SHP77 treated with DMSO at 0.1 percent for 48 hours (cell line): ENCODE data around the gene POLN.
"Not testable (repeated sequence)": the region's sequence is repeated elsewhere in the genome, so short reads cannot be mapped to it uniquely, and the experiment has no call there.

ENCODE experiments used
- DNase-seq: peaks from one replicate; lab custom pipeline; 2025; lab: John Stamatoyannopoulos, UW

POLN gene

DNA sequence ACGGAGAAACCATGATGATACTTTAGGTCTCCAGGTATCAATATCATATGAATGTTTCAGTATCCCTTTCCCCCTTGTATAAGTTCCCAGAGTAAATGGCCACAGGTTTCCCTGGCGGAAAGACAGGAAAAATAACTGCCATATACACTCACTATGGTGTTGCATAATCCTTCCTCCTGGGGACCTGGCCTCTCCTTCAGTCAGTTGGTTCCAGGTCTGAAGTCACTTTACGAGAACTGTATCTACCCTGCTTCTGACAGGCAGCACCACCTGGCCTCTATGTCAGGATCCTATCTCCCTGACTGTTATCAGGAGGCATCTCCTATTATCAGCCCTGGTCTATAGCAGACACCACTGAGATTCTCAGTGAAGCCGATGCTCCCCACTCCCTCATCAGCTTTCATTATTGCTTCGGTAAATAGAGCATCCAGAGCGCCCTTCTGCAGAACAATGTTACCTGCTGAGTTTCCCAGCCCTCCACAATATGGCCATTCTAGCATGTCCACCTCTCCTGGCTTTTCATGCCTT, 22.6 kb downstream of the POLN start:
- DNase-seq = no peak

DNA sequence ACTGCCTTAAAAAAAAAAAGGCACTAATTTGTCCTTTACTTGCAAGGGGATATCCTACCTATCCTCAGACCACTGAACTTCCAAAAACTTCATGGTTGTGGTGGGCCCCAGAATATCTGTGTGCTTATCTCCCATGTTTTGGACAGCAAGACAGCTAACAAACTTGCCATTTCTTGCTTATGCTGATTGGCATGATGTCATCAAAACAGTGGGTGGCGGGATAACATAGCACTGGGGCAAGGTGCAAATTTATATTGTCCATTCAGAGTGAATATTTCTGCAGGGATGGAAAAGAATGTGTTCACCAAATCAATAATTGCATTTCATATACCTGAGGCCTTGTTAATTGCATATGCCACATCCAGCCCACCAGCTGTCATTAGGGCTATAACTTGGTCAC, 23.5 kb downstream of the POLN start:
- DNase-seq = no peak

DNA sequence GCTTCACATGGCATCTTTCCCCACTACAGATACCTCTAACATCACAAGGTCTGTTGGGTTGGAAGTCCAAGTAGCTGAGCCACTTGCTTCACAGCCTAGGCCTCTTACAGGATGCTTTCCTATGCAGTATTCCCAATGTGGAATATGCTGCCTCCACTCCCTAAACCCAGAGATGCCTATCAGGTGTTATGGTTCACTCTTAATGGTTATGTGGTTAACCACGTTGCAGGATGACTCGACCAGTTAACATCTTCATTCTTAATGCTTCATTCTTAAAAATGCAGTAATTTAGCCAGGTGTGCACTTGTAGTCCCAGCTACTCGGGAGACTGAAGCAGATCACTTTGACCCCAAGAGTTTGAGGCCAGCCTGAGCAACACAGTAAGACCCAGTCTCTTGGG, 24.2 kb downstream of the POLN start:
- DNase-seq = no peak

DNA sequence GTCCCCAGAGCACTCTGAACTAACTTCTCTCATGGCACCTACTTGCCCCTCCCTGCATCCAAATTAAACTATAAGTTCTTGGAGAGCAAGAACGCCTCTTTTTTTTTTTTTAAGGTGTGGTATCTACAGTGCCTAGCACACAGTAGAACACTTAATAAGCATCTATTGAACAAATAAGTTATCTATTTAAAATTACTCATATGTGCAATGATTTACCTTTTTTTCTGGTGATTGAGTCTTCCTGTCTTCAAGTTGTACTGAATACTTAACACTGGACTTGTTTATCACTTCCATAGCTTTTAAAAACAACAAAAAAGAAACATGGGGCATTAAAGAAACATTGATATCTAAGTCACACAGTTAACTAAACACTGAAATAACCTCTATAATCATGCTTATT, 29.1 kb downstream of the POLN start:
- no peak for DNase-seq

DNA sequence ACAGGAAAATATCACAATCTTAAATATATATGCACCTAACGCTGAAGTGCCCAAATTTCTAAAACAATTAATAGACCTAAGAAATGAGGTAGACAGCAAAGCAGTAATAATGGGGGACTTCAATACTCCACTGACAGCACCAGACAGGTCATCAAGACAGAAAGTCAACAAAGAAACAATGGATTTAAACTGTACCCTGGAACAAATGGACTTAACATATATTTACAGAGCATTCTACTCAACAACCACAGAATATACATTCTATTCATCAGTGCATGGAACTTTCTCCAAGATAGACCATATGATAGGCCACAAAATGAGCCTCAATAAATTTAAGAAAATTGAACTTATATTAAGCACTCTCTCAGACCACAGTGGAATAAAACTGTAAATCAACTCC, 39.1 kb downstream of the POLN start:
- not testable (repeated sequence) for DNase-seq

DNA sequence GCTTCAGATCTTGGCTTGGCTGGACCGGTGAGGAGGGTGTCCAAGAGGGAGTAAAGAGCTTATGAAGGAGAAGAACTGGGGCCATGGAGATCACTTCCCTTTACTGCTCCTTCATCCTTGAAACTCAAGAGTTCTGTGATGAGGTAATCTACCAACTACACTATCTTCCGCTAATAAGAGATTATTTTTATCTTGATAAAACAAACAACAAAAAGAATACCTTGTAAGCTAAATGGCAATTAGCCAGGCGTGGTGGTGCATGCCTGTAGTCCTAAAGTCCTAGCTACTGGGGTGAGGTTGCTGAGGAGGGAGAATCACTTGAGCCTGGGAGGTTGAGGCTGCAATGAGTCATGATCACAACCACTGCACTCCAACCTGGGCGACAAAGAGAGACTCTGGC, 47.4 kb downstream of the POLN start:
- DNase-seq = no peak

DNA sequence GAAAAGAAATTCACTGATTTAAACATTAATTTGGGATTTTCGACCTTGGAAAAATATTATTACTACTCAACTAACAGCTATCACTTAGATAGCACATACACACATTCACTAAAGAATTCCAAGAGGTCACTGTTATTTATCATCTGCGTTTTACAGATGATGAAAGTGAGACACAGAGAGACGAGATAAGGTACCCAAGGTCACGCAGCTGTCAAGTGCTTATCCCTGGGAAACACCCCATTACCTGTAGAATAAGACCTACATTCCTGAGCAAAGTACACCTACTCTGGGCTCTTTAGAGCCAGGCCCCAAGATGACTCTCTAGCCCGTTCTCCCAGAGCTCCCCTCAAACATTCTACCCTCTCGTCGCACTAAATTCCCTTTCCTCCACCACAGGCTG, 48.6 kb downstream of the POLN start:
- DNase-seq = no peak

DNA sequence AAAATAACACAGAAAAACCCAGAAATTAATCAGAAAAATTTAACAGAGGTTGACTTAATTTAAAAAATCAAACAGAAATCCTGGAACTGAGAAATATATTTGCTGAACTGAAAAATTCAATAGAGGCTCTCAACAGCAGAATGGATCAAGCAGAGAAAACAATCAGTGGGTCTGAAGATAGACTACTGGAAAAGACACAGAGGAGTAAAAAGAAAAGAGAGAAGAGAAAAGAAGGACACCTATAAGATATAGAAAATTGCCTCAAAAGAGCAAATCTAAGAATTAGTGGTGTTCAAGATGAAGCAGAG, 55.1 kb downstream of the POLN start:
- no peak for DNase-seq

DNA sequence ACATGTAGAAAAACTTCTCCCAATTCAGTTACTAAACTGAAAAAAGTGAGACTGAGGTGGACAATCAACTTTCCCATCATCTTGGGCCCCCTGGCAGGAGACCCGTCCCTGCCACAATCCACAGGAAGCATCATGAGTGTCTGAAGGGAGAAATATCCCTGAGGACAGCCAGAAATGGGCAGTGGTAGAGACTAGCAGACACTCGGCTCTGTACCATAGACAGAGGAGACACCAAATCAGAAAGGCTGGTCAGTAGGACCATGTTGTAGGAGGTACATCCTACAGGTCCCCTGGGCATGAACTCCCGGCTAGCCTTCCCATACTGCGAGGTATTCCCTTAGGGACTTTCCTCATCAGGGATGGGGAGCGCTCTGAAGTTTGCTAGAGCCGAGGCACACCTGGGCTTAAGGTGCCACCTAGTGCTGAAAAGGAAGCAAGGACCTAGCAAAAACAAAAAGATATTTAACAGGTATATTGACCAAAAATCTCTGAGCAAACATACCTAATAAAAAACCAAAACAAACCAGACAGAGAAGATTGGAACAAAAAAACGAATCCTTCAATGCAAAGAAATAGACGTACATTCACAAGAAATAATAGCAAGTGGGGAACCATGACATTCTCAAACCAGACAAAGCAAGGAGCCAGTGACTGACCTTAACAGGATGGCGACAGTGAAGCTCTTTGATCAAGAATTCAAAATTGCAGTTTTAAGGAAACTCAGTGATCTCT, 55.6 kb downstream of the POLN start:
- DNase-seq = peak; percentile 12

DNA sequence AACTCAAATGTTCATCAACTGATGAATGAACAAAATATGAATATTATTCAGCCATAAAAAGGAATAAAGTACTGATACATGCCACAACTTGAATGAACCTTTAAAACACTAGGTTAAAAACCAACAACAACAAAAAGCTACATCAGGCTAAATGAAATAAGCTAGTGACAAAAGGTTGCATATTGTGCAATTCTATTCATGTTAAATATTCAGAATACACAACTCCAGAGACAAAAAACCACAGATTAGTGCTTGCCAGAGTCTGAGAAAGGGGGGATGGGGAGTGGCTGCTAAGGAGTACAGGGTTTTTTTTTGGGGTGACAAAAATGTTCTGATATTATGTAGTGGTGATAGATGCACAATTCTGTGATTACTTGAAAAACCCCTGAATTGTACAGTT, 58.5 kb downstream of the POLN start:
- no peak for DNase-seq

DNA sequence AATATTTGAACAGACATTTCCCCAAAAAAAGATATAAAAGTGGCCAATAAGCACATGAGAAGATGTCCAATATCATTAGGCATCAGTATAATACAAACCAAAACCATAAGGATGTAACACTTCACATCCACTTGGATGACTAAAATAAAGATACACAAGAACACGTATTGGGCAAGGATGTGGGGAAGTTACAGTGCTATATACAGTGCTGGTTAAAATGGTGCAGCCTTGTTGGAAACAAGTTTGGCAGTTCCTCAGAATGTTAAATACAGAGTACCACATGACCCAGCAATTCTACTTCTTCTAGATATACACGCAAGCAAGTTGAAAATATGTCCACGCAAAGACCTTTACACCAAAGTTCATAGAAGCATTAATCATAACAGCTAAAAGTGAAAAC, 58.9 kb downstream of the POLN start:
- DNase-seq = no peak

DNA sequence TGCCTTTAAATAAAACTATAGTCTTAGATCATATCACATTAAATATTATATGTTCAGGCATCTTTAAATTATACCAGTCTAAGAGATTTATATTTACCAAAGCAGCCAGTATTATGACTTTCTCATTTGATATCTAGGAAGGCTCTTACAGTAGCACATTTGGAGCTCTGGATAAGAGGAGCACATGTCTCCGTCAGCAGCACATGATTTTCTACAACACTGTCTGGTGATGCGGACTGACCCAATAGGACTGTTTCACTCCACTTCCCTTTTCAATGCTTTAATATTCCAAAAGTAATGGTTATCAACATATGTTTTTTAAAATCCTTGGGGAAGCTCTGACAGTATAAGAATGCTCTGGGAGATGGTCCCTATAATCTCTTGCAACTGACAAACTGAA, 61.5 kb downstream of the POLN start:
- no peak for DNase-seq

DNA sequence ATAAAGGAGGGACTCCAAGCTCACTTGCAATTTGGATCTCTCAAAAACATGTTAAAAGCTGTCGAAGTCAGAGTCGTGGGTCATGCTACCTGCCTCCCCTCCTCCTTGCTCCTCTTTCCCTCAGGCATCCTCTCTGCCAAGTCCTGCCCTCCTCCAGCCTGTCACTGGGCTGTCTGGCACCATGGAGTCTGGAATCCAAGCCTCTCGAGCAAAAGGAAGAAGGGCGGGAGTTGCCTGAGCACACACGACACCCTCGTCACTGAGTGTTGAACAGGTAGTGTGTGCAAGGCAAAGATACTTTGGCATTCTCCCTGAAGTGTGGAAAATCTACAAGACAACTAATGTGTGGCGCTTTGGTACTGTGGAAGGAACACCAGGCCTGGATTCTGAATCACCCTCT, 62.2 kb downstream of the POLN start:
- no peak for DNase-seq

DNA sequence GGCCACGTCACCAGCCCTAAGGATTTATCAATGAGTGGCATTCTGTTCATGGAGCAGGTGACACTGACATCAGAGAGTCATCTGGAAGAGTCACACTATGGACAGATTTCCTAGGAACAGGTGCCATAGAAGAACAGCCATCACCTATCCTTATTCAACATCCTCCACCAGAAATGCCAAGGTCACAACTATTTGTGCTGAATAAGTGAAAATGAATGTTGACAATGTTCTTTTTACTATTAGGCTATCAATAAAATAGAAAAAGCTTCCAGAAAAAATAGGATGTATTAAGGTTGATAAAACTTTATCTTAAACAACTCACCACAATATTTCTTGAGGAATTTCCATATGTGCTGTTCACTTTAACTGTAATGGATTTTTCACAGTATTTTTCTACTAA, 62.9 kb downstream of the POLN start:
- no peak for DNase-seq

DNA sequence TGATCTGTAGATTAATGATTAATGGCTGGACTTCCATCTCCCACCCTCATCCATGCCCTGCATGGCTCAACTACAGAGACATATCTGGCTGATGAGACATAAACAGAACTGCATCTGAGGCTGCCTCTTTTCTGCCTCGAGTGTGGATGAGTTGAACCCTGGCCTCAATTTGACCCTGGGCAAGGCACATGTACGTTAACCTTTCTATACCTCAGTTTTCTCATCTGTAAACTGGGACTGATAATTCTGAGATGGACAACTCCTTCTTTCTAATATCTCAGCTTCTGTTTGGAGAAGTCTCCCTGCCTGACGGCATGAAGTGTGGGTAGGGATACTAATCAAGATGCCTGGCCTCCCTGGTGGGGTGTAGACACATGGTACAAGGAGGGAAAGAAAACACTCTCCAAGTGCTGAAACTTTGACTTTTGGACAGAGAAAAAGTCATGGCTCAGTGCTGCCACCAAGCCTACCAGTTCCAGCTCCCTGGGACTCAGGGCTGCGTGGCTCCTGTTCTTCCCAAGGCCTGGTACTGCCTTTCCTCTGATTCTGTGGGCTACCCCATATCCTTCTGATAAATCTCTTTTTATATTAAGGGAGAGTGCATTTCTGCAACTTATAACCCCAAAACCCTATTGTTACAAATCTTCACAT, 64.4 kb downstream of the POLN start:
- no peak for DNase-seq

DNA sequence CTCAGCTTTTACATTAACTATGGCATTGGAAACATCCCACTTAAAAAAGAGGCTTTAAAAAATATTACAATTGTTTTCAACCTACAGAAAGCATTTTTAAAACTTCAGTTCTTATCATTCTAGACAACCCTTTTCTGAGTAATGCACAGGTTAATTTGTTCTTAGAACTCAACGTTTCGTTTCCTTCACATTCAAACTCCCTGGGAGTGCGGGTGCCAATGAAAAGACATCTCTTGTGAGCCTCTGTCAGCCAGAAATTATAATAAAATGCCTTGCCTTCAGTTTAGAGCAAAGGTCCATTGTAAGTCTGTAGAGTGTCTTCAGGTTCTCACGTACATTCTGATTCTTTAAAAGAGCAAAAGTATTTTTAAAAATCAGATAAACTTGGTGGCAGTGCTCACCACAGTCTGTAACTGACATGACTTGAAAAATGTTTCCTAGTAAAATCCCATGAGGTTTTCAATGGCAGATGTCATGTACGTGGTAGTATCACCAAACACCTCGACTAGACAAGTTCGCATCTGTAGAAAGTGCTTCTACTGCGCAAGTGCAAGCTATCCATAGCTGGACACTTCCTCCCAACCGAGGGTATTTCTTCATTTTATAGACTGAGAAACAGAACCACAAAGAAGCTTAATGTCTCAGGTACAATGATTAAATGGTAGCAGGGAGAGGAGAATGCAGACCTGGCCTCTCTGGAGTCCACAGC, 65.8 kb downstream of the POLN start:
- DNase-seq = no peak

DNA sequence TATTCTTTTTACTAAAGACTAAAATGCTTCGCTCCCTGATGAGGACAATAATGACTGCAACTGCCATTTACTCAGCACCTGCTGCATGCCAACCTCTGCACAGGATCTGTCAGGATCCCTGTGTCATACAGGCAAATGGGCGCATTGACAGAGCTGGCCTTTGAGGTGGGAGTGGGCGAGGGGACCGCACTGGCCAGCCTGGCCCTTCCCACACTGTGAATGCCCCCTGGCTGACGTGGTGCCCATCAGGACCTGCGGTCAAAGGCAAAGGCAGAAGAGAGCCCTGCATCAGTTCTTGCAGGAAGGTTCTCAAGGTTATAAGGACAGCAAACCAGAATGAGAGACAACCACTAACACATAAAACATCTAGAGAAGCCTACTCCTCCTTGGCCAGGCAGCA, 67.9 kb downstream of the POLN start:
- DNase-seq = no peak

DNA sequence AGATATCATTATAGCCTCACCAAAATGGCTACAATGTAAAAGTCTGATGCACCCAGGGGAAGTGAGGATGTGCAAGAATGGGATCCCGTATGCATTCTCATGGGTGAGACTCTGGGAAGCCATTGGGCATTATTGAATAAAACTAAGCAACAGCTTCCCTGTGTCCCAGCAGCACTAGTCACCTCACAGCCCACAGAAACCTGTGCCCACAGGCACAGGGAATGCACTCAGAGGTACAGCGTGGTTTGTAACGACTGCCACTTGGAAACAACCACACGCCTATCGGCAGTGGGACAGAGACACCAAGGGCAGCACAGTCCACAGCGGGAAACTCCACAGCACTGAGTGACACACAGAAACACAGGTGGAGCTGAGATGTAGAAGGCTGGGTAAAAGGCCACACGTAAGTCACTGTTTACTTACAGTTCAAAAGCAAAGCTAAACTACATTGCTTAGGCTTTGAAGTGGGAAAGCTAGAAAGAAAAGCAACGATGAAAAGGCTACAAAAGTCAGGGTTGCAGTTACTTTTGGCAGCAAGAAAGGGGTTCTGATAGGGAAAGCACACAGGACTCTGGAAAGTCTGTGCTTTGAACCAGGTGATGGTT, 69.2 kb downstream of the POLN start:
- no peak for DNase-seq

DNA sequence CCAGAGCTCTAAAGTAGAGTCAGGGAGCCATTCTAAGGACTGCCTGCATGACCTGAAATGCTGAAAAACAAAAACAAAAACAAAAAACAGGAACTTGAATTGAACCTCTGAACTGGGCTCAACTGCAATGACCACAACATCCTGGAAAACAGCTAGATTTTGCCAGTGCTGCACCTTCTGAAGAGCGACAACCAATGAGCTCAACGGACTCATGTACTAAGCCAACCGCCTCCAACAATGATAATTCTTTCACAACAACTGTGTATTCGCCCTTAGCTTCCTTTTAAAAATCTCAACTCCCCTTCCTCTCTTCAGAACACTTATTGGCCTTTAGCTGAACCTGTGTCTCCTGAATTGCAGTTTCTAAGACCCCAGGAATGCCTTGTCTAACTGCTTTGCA, 69.8 kb downstream of the POLN start:
- no peak for DNase-seq

DNA sequence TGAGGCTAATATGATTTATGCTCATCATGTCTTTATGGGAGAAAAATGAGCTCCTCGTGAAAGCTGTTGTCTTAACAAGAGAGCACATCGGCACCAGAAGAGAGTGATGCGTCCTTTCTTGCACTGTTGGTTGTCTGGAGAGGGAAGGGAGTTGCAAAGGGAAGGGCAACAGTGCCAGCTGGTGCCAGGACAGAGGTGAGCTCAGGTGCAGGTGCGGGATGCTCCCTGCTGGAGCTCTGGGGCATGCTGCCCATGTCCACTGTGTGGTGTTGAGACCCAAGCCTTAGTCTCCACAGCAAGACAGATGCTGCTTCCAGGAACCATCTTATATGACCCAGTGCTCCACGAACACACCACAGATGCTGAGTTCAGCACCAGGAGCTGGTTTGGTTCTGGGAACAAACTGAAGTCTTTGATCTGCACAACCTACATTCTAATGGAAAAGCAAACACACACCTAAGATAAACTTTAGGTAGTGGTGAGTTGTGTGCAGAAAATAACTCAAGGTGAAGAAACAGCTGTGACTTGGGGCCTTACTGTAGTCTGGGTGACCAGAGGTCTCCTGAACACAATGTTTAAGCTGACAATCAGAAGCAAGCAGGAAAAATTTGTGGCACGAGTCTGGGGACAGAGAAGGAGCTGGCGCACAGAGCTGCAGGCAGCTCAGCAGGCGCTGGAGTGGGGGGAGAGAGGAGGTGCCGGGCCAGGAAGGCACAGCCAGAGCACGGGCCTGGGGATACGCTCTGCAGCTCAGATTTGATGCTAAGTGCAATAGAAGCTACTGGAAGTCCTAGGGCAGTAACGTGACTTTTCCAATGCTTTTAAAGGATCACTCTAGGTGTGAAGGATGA, 73.2 kb downstream of the POLN start:
- DNase-seq = no peak

DNA sequence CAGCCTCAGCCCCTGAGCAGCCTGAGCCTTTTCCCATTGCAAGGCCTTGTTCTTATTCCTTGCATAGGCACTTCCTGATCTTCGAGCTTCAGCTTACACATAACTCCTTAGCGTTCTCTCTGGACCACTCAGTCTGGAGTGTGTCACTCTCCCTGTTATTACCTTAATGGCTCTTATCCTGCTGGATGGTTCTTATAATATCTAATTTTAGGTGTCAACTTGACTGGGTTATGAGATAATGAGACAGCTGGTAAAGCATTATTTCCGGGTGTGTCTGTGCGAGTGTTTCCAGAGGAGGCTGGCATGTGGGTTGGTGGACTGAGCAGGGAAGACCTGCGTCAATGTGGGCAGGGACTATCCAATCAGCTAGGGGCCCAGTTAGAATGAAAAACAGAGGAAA, 75.7 kb downstream of the POLN start:
- DNase-seq = no peak

DNA sequence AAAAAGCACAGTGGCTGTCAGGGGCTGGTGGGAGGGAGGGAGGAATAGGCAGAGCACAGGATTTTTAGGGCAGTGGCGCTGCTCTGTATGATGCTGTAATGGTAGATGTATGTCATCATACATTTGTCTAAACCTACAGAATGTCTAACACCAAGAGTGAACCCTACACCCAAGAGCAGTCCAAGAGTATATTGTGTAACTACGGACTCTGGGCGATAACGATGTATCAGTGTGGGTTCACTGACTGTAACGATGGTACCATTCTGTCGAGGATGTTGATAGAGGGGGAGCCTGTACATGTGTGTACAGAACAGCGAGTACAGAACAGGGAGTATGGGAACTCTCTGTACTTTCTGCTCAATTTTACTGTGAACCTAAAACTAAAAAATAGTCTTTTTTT, 76.5 kb downstream of the POLN start:
- no peak for DNase-seq
